Fibroblast of lung (primary cell): ENCODE measurements around the gene IDI1.

Experiments
- CTCF ChIP-seq, 2 donors: IDR thresholded peaks in 1 of 2; conservative IDR thresholded peaks in 1 of 2; 1 replicate in 1 of 2; 2 replicates in 1 of 2; pipeline ENCODE4 v1.5.1; 2011 to 2012; ENCODE audit warnings: low read length in 2 of 2, control low read depth in 1 of 2, inconsistent platforms in 1 of 2, low read depth in 1 of 2, mild to moderate bottlenecking in 1 of 2
- EZH2 ChIP-seq: IDR thresholded peaks from 2 replicates; pipeline ENCODE4 v1.5.1; 2012; ENCODE audit warnings: low read length, control low read depth, mild to moderate bottlenecking; ENCODE audit errors: missing control alignments

GRCh38 chr10:1050554-1050953 lies 1.6 kb upstream of the IDI1 start:
- no peak for TF ChIP-seq CTCF (conservative IDR thresholded peaks at IDR 0.05 in 1 of 2, IDR thresholded peaks at IDR 0.05 in 1 of 2; ENCODE audit: low read depth in 1 of 2, low read length in 2 of 2)
- no peak for TF ChIP-seq EZH2
